GM18951 (cell line): Measurements from ENCODE around the gene LCE3C.
"Not testable (repeated sequence)": the region's sequence is repeated elsewhere in the genome, so short reads cannot be mapped to it uniquely, and the experiment has no call there.

ENCODE experiments used
- POLR2A ChIP-seq: IDR thresholded peaks from 4 replicates; pipeline ENCODE4 v1.6.1; 2011; ENCODE audit warnings: mild to moderate bottlenecking; ENCODE audit not compliant: insufficient read length, insufficient read depth; ENCODE audit errors: extremely low read depth
- in situ Hi-C: fragments of 300-500 bp; cut with MboI; formaldehyde crosslinking; loops from one replicate; pipeline ENCODE4 v1.12.0; 2022; ENCODE audit warnings: low sequenced_read_pairs, mixed read lengths, inconsistent platforms; ENCODE audit not compliant: unreplicated experiment

The LCE3C gene

GRCh38 chr1:152599934-152600333, at the start of gene LCE3C:
Gene LCE3C, plus strand, starts transcription at chr1:152600234. Its CDS starts 498 bp downstream, at chr1:152600732.
- in situ Hi-C loops, result no loop called here

GRCh38 chr1:152565115-152565514, 34.9 kb upstream of the LCE3C start:
- no peak for TF ChIP-seq POLR2A
- in situ Hi-C loops, result no loop called here

More at GRCh38 chr1:152599934-152600333, at the start of gene LCE3C:
- no peak for TF ChIP-seq POLR2A

GRCh38 chr1:152565535-152566215, 34.4 kb upstream of the LCE3C start:
- in situ Hi-C loops, result no loop called here
- no peak for TF ChIP-seq POLR2A

- no peak for TF ChIP-seq POLR2A
- in situ Hi-C loops, result no loop called here
These were observed 33.4 kb upstream of the LCE3C start, which contains the start of gene LCE3E for GRCh38 chr1:152566681-152567080. Gene LCE3E, minus strand, starts transcription at chr1:152566780. Its CDS starts 572 bp downstream, at chr1:152566208.

GRCh38 chr1:152577168-152577567, 22.9 kb upstream of the LCE3C start:
- in situ Hi-C loops, result no loop called here
- TF ChIP-seq POLR2A, result no peak

GRCh38 chr1:152579526-152579925, 20.5 kb upstream of the LCE3C start:
- in situ Hi-C loops, result not testable (repeated sequence)

GRCh38 chr1:152580433-152580832, 19.6 kb upstream of the LCE3C start, which contains the start of gene LCE3D:
Gene LCE3D, minus strand, starts transcription at chr1:152580516. Its CDS starts 580 bp downstream, at chr1:152579936.
- TF ChIP-seq POLR2A, result no peak
- in situ Hi-C loops, result loop anchor here (5.0 kb wide), 1 partner anchor 37 kb away; no protein-coding TSS in a partner anchor

- in situ Hi-C loops, result loop anchor here (5.0 kb wide), 1 partner anchor 35 kb away; no protein-coding TSS in a partner anchor
- TF ChIP-seq POLR2A, result no peak
These were observed 17.4 kb upstream of the LCE3C start for GRCh38 chr1:152582647-152583046.

GRCh38 chr1:152585586-152585985, 14.4 kb upstream of the LCE3C start:
- no peak for TF ChIP-seq POLR2A
- in situ Hi-C loops, result no loop called here

GRCh38 chr1:152596986-152597385, 3.0 kb upstream of the LCE3C start:
- in situ Hi-C loops, result no loop called here
- no peak for TF ChIP-seq POLR2A

- in situ Hi-C loops, result no loop called here
- no peak for TF ChIP-seq POLR2A
These were observed 13.5 kb downstream of the LCE3C start, which contains the start of gene LCE3B for GRCh38 chr1:152613511-152613910. Gene LCE3B, plus strand, starts transcription at chr1:152613811. Its CDS starts 0 bp downstream, at chr1:152613811.

- TF ChIP-seq POLR2A, result no peak
- in situ Hi-C loops, result no loop called here
These were observed 22.0 kb downstream of the LCE3C start for GRCh38 chr1:152621993-152622392.

- TF ChIP-seq POLR2A, result no peak
- in situ Hi-C loops, result no loop called here
These were observed 22.8 kb downstream of the LCE3C start, which contains the start of gene LCE3A for GRCh38 chr1:152622803-152623202. Gene LCE3A, minus strand, starts transcription at chr1:152623103. Its CDS starts 0 bp downstream, at chr1:152623103.

GRCh38 chr1:152623203-152623844, 23.3 kb downstream of the LCE3C start:
- no peak for TF ChIP-seq POLR2A

GRCh38 chr1:152626744-152627143, 26.7 kb downstream of the LCE3C start:
- in situ Hi-C loops, result no loop called here
- TF ChIP-seq POLR2A, result no peak

More at GRCh38 chr1:152623203-152623844, 23.3 kb downstream of the LCE3C start:
- in situ Hi-C loops, result no loop called here
